Peyer's patch (tissue), 4 donors: ENCODE results near the gene ANKRD29.

Experiments used
- CTCF ChIP-seq, 6 experiments: fragments of 450-650 bp in 4 of 6; fragments of 200-600 bp in 2 of 6; sonication (generic) in 1 of 6; IDR thresholded peaks; one replicate each; pipeline ENCODE4 v1.5.1; 2017 to 2019; ENCODE audit warnings: antibody characterized with exemption in 6 of 6, mild to moderate bottlenecking in 3 of 6, moderate library complexity in 1 of 6
- POLR2A ChIP-seq, 2 donors: fragments of 450-650 bp; IDR thresholded peaks; one replicate each; pipeline ENCODE4 v1.5.1; 2017; ENCODE audit warnings: antibody characterized with exemption in 2 of 2, mild to moderate bottlenecking in 2 of 2, moderate library complexity in 2 of 2

- TF ChIP-seq CTCF (IDR thresholded peaks at IDR 0.05), result no peak
- TF ChIP-seq POLR2A (IDR thresholded peaks at IDR 0.05), result no peak
These were observed 87.4 kb downstream of the ANKRD29 start for GRCh38 chr18:23575309-23575651.
